ENCODE data around the gene TMUB2.

DNA sequence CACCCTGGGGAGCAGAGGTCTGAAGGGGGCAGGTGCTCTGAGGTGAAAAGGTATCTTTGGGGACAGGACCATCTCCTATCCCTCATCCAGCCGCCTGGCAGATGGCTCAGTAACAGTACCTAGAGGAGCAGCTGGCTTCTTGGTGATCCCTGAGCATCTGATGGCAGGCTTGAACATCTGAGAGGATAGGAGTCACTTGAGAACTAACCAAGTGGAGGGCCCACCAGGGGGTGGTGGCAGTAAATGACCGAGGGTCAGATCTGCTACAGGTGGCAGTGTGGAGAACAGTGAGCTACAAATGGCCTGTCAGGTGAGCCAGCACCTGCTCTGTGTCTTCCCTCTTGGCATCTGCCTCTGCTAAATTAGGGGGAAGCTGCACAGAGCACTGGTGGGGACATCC, 31.3 kb upstream of the TMUB2 start:
- TF ChIP-seq POLR2AphosphoS5 (IDR thresholded peaks at IDR 0.05; ENCODE audit: low read depth, low read length) = no peak
- TF ChIP-seq POLR2A (IDR thresholded peaks at IDR 0.05; ENCODE audit: low read depth, low read length) = no peak
- no peak for TF ChIP-seq TAF1 (IDR thresholded peaks at IDR 0.05; ENCODE audit: low read depth, low read length)
- TF ChIP-seq POU2F2 (IDR thresholded peaks at IDR 0.05; ENCODE audit: low read depth, low read length) = no peak

Data from GM12891 (cell line).